ENCODE results near the gene NXN.

- TF ChIP-seq CTCF (IDR thresholded peaks at IDR 0.05), result no peak
- no peak for TF ChIP-seq EZH2 (IDR thresholded peaks at IDR 0.05; ENCODE audit: borderline replicate concordance, insufficient read depth, low read depth, low read length, poor library complexity, severe bottlenecking)
These were observed 83.1 kb downstream of the NXN start for GRCh38 chr17:896454-896853.

Measured in B cell (primary cell).